ENCODE results near the gene WDR49.

Gene WDR49

GRCh38 chr3:167673221-167673620 lies 19.5 kb upstream of the WDR49 start:
- TF ChIP-seq TAF1 (IDR thresholded peaks at IDR 0.05; ENCODE audit: low read depth) (no peak), RAD21 (IDR thresholded peaks at IDR 0.05; ENCODE audit: low read depth) (no peak), EP300 (IDR thresholded peaks at IDR 0.05; ENCODE audit: borderline replicate concordance) (no peak), CREB1 (IDR thresholded peaks at IDR 0.05; ENCODE audit: low read depth) (no peak), YY1 (IDR thresholded peaks at IDR 0.05; ENCODE audit: low read depth) (no peak), FOXM1 (IDR thresholded peaks at IDR 0.05; ENCODE audit: borderline replicate concordance, low read depth) (no peak), NFIC (IDR thresholded peaks at IDR 0.05) (no peak)
- TF ChIP-seq, protein P1, sequence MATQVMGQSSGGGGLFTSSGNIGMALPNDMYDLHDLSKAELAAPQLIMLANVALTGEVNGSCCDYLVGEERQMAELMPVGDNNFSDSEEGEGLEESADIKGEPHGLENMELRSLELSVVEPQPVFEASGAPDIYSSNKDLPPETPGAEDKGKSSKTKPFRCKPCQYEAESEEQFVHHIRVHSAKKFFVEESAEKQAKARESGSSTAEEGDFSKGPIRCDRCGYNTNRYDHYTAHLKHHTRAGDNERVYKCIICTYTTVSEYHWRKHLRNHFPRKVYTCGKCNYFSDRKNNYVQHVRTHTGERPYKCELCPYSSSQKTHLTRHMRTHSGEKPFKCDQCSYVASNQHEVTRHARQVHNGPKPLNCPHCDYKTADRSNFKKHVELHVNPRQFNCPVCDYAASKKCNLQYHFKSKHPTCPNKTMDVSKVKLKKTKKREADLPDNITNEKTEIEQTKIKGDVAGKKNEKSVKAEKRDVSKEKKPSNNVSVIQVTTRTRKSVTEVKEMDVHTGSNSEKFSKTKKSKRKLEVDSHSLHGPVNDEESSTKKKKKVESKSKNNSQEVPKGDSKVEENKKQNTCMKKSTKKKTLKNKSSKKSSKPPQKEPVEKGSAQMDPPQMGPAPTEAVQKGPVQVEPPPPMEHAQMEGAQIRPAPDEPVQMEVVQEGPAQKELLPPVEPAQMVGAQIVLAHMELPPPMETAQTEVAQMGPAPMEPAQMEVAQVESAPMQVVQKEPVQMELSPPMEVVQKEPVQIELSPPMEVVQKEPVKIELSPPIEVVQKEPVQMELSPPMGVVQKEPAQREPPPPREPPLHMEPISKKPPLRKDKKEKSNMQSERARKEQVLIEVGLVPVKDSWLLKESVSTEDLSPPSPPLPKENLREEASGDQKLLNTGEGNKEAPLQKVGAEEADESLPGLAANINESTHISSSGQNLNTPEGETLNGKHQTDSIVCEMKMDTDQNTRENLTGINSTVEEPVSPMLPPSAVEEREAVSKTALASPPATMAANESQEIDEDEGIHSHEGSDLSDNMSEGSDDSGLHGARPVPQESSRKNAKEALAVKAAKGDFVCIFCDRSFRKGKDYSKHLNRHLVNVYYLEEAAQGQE (IDR thresholded peaks at IDR 0.05; ENCODE audit: low read depth): no peak
- TF ChIP-seq, protein P2, sequence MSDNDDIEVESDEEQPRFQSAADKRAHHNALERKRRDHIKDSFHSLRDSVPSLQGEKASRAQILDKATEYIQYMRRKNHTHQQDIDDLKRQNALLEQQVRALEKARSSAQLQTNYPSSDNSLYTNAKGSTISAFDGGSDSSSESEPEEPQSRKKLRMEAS (IDR thresholded peaks at IDR 0.05): no peak

GRCh38 chr3:167671878-167672427 lies 18.2 kb upstream of the WDR49 start:
- TF ChIP-seq EP300 (IDR thresholded peaks at IDR 0.05; ENCODE audit: borderline replicate concordance) (no peak), TEAD4 (IDR thresholded peaks at IDR 0.05) (no peak), EGR1 (IDR thresholded peaks at IDR 0.05) (no peak), FOXM1 (IDR thresholded peaks at IDR 0.05; ENCODE audit: borderline replicate concordance, low read depth) (no peak), TCF12 (IDR thresholded peaks at IDR 0.05; ENCODE audit: low read depth) (no peak), ZBTB7A (IDR thresholded peaks at IDR 0.05; ENCODE audit: low read depth) (no peak), YY1 (IDR thresholded peaks at IDR 0.05; ENCODE audit: low read depth) (no peak), TAF1 (IDR thresholded peaks at IDR 0.05; ENCODE audit: low read depth) (no peak), CEBPB (IDR thresholded peaks at IDR 0.05) (no peak), RAD21 (IDR thresholded peaks at IDR 0.05; ENCODE audit: low read depth) (no peak), CREB1 (IDR thresholded peaks at IDR 0.05; ENCODE audit: low read depth) (no peak), NFIC (IDR thresholded peaks at IDR 0.05) (no peak)
- TF ChIP-seq, protein P2 (IDR thresholded peaks at IDR 0.05): no peak
- TF ChIP-seq, protein P3, sequence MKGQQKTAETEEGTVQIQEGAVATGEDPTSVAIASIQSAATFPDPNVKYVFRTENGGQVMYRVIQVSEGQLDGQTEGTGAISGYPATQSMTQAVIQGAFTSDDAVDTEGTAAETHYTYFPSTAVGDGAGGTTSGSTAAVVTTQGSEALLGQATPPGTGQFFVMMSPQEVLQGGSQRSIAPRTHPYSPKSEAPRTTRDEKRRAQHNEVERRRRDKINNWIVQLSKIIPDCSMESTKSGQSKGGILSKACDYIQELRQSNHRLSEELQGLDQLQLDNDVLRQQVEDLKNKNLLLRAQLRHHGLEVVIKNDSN (IDR thresholded peaks at IDR 0.05): no peak
- TF ChIP-seq, protein P1 (IDR thresholded peaks at IDR 0.05; ENCODE audit: low read depth): no peak

- TF ChIP-seq, protein P3 (IDR thresholded peaks at IDR 0.05): no peak
- TF ChIP-seq EGR1 (IDR thresholded peaks at IDR 0.05) (no peak), TCF12 (IDR thresholded peaks at IDR 0.05; ENCODE audit: low read depth) (no peak), RAD21 (IDR thresholded peaks at IDR 0.05; ENCODE audit: low read depth) (no peak), CEBPB (IDR thresholded peaks at IDR 0.05) (no peak), YY1 (IDR thresholded peaks at IDR 0.05; ENCODE audit: low read depth) (no peak), FOXM1 (IDR thresholded peaks at IDR 0.05; ENCODE audit: borderline replicate concordance, low read depth) (no peak), ZBTB7A (IDR thresholded peaks at IDR 0.05; ENCODE audit: low read depth) (no peak), CREB1 (IDR thresholded peaks at IDR 0.05; ENCODE audit: low read depth) (no peak), TAF1 (IDR thresholded peaks at IDR 0.05; ENCODE audit: low read depth) (no peak), NFIC (IDR thresholded peaks at IDR 0.05) (no peak), EP300 (IDR thresholded peaks at IDR 0.05; ENCODE audit: borderline replicate concordance) (no peak), TEAD4 (IDR thresholded peaks at IDR 0.05) (no peak)
- TF ChIP-seq, protein P2 (IDR thresholded peaks at IDR 0.05): no peak
- TF ChIP-seq, protein P1 (IDR thresholded peaks at IDR 0.05; ENCODE audit: low read depth): no peak
These were observed 16.0 kb upstream of the WDR49 start for GRCh38 chr3:167669699-167670098.

DNA sequence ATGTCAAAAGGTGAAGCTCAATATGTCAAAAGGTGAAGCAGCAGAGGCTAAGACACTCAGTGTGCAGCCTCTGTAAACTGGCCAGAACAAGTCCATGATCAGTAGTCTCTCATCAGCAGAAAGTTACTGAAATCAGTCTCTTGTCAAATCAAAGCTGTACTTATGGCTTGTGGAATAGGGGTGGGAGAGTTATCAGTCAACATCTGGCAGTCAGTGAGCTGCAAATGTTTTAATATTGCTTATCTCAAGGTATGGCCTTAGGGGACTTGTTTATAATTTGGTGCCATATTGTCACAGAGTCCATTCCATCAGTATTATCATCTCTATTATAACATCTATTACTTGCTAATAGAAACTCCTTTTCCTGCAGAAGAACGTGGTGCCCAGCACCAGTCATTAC lies 14.9 kb upstream of the WDR49 start:
- TF ChIP-seq YY1 (IDR thresholded peaks at IDR 0.05; ENCODE audit: low read depth) (no peak), CREB1 (IDR thresholded peaks at IDR 0.05; ENCODE audit: low read depth) (no peak), TAF1 (IDR thresholded peaks at IDR 0.05; ENCODE audit: low read depth) (no peak), EGR1 (IDR thresholded peaks at IDR 0.05) (no peak), CEBPB (IDR thresholded peaks at IDR 0.05) (no peak), RAD21 (IDR thresholded peaks at IDR 0.05; ENCODE audit: low read depth) (no peak), FOXM1 (IDR thresholded peaks at IDR 0.05; ENCODE audit: borderline replicate concordance, low read depth) (no peak), TEAD4 (IDR thresholded peaks at IDR 0.05) (no peak), ZBTB7A (IDR thresholded peaks at IDR 0.05; ENCODE audit: low read depth) (no peak), EP300 (IDR thresholded peaks at IDR 0.05; ENCODE audit: borderline replicate concordance) (no peak), NFIC (IDR thresholded peaks at IDR 0.05) (no peak)
- TF ChIP-seq, protein P3 (IDR thresholded peaks at IDR 0.05): no peak

Data from Ishikawa (cell line).